NCI-H510A treated with DMSO at 0.1 percent for 48 hours (cell line): ENCODE results near the gene SLC22A12.

Experiments
- DNase-seq: peaks from one replicate; lab custom pipeline; 2025; lab: John Stamatoyannopoulos, UW

The SLC22A12 gene

DNA sequence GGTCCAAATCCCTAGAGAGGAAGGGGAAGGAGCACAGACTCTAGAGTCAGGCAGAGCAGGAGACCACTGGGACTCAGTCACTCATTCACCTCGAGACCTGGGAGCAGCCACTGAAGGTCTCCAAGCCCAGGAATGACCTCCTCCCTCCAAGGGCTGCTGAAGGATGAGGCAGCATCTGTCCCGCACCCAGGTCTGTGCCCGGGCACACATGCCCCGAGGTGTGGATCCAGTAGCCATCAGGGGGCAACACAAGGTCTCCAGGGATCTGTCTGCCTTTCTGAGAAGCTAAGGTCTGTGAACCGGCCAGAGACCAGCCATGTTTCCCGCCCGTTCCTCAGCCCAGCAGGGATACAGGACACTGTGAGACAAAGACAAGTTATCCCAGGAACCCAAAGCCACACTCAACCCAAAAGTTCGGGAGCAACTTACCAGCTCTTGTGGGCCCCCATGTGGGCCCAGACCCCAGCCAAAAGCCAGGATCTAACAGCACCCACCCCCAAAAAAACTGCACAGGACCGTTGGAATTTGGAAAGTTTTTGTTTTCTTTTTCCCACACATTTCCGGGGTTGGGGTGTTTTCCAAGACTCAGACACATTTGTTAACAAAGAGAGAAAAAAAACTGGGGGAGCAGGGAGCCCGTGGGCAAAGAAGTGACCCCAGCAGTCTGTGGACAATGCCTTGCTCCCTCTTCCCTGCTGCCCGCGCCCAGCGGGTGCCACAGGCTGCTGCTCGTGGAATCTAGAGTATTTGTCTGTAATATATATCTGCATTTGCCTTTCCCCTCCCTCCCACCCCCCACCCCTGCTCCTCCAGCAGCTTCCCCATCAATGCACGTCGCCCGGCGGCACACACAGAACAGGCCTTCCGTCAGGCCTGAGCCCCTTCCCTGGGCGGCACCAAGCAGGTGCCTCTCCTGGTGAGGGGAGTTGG lies 14.9 kb downstream of the SLC22A12 start:
- no peak for DNase-seq

GRCh38 chr11:64606796-64607380 lies 15.9 kb downstream of the SLC22A12 start:
- no peak for DNase-seq

GRCh38 chr11:64607381-64607985 lies 16.5 kb downstream of the SLC22A12 start:
- DNase-seq = no peak

- no peak for DNase-seq
These were observed 17.0 kb downstream of the SLC22A12 start for GRCh38 chr11:64608046-64608445.

DNA sequence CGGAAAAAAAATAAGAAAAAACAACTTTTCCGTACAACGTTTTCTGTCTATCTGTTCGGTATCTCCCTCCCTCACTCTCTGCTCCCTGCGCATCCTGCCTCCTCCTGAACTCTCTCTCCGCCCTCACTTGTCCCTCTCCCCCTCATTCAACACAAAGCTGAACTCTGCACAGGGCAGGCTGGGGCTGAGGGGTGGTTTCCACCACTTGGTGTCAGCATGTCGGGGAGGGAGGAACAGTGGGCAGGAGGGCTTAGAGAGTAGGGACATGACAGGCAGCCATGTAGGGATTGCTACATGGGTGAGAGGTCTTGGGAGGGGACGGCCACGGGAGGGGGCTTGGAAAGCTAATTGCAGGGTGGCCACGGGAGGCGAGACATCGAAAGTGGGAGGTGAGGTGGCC lies 17.6 kb downstream of the SLC22A12 start:
- DNase-seq = no peak

- DNase-seq = no peak
These were observed 18.5 kb downstream of the SLC22A12 start for GRCh38 chr11:64609436-64610047.

GRCh38 chr11:64610596-64610995 lies 19.6 kb downstream of the SLC22A12 start:
- no peak for DNase-seq

- no peak for DNase-seq
These were observed 20.2 kb downstream of the SLC22A12 start for GRCh38 chr11:64611176-64611575.

DNA sequence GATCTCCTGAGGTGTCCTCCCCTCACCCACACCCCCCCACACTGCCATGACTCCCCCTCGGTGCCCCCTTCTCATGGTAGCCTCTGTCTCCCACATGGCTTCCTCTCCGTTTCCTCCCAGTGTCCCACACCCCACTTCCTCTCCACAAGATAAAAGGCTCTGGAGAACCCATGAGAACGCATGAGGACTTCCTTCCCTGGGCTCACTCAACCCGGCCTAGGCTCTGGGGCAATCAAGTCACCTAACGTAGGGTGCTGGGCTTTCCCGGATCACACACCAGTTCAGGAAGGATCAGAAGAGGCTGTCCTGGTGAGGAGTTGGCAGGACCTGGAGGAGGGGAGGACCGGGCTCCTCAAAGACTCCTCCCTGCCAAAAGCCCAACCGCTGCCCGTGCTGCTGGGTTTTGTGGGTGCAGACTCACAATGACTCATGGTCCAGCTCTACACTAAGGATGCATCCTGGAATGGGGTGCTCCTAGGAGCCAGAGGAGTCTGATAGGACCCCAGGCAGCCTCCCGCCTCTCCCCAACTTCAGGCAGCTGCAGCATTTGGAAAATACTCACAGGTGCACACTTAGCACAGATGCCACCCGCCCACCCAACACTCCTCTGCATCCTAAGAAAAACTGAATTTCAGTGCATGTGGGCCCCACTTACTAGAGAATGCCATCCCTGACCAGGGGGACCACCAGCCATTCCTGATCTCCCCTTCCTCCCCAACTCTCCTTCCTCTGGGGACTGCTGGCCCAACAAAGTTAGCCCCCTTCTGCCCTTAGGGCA lies 21.0 kb downstream of the SLC22A12 start:
- no peak for DNase-seq

GRCh38 chr11:64613648-64614047 lies 22.6 kb downstream of the SLC22A12 start:
- no peak for DNase-seq

DNA sequence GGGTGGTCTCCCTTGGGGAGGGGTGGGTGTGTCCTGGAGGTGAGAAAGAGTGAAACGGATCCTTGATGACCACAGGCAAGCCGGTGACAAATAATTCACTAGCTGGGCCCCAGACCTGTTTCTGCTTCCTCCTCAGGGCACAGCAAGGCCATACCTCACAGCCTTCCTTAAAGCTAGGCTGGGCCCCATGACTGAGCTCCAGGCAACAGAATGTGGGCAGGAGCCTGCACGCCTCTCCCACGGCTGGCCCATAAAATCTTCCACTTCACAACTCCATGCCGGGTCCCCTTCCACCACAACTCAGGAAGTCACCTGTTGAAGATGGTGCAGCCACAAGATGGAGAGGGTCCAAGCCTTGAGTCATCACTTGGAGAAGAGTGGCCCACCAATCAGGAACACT lies 23.9 kb downstream of the SLC22A12 start:
- DNase-seq = no peak

DNA sequence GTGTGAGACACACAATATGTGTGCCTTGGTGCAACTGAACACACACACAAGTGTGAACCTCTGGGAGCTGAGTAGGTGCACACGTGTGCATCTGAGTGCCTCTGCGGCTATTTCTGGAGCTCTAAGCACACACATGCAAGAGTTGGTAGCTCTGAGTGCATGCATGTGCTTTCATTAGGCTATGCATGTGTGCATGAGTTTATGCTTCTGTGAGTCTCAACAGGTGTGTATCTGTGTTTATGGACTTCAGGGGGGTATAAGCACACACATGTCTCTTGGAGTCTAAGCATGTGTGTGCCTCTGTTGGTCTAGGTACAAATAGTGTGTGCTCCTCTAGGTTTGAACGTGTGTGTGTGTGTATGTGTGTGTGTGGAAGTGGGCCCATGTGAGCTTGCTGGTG lies 25.8 kb downstream of the SLC22A12 start:
- no peak for DNase-seq

DNA sequence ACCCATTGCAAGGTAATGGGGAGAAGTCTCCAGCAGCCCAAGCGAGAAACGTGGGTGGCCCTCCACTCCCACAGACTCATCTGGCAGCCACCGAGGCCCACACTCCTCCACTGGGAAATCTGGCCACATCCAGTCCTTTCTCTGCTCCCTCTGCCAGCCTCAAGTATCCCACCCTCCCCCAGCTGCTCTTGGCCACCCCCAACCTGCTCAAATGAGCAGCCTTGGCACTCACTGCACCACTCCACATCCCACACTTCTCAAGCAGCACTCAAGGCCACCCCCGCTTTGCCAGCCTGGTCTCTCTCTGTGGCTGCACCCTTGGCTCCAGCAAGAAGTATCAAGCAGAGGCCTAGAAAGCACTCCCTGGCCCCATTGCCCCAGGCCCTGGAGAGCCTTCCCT lies 28.2 kb downstream of the SLC22A12 start:
- no peak for DNase-seq

DNA sequence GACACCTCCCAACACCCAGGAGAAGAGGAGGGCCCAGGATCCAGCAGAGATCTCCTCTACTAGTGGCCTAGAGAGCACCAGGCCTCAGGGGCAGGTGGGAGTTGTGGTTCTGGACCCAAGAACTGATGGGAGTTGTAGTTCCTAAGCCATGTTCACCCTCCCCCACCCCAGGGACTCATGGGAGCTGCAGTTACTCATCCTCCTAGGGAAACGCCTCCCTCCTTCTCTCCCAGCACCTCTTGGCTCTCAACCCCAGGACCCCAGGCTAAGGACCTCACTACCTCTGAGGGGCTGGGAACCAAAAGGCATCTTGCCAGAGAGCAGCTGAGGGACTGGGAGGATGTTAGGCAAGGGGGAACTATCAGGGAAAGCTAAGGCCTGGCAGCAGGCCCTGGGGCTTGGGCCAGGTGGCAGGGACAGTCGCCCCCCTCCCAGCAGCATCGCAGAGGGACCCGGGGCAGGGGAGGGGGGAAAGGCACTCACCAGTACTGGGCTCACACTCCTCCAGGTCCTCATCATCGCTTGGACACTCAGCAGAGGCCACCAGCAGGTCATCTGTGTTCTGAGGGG lies 28.9 kb downstream of the SLC22A12 start:
- no peak for DNase-seq

GRCh38 chr11:64620381-64620971 lies 29.5 kb downstream of the SLC22A12 start:
- no peak for DNase-seq

DNA sequence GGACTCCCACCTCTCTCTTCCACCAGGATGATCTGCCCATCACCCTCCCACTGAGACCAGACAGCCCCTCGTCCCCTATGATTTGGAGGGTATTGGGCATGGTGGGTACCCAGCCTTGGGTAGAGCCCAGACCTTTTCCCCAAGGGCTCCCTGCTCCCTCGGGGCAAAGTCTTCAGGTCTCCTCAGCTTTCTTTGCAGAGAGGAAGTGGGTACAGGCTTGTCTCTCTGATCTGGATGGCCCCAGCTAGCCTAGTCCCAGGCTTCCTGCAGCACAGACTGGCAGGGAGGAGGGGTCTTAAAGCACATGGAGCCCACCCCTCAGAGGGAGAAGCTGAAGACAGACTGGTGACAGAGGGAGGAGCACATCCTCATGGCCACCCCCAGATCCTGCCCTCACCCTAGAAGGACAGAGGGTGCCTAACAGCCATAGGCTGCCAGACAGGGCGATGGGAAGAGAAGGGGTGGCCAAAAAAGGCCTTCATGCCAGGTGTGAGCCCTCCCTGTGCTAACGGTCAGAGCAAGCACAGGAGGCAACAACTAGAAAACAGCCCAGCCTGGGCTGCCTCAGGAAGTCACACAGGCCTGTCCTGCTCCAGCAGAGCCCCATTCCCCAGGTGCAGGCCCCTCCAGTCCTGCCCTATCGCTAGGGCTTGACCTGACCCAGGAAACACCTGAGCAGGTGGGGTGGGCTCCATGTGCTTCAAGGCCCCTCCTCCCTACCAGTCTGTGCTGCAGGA lies 30.4 kb downstream of the SLC22A12 start:
- DNase-seq = no peak

- no peak for DNase-seq
These were observed 31.7 kb downstream of the SLC22A12 start for GRCh38 chr11:64622681-64623080.

DNA sequence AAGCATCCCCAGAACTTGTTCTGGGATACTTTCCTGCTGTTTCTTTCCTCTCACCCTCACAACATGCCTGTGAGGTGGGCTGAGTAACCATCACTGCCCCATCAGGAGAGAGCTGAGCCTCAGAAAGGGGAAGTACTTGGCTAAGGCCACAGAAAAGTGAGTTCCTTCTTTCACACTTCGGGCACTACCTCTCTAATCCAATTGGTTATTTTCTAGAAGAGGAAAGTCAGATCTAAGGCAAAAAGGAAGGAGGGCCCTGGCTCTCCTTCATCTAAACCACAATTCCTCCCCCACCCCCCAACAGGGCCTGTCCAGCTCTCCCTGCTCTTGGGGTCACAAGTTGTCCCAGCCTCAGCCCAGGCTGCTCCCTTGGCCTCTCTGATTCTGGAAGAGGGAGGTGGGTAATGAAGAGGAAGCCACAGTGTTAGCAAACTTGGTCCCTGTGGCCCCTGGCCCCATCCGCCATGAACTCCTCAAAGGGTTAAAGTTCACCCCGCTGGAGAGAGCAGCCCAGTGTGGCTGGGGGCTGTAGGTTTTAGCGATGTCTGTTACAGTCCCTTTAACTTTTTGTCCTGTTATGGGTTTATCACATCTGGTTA lies 34.0 kb downstream of the SLC22A12 start:
- DNase-seq = no peak

- no peak for DNase-seq
These were observed 35.6 kb downstream of the SLC22A12 start for GRCh38 chr11:64626637-64627036.

DNA sequence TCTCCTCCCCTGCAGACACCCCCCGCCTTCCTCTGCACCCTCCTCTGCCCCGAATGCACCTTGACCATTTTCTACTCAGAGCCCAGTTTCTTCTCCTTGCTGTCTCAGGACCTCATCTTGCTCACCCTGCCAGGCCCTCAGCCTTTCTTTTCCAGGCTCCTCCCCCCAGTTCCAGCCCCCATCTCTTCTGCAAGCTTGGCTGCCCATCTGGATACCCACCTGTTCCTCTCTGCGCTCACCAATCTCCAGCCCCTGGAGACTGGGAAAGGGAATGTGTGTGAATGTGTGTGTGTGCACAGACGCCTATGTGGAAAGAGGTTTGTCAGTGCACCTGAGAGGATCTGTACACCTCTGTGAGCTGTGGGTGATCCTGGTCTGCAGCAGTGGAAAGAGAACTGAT lies 36.4 kb downstream of the SLC22A12 start:
- DNase-seq = no peak
